Measurements from ENCODE around the gene NTN3.

NTN3 gene

GRCh38 chr16:2468725-2469398 is 2.2 kb upstream of the NTN3 start:
- no peak for TF ChIP-seq CTCF (conservative IDR thresholded peaks at IDR 0.05; ENCODE audit: low read depth)
- POLR2A ChIA-PET (ENCODE audit: low non-redundant PET) = interaction anchor here (0.5 to 0.6 kb wide), 2 partner anchors 33 to 52 kb away, joined by 3 to 4 read pairs; no protein-coding TSS in a partner anchor
- CTCF ChIA-PET = interaction anchor here (0.5 to 0.9 kb wide), 4 partner anchors 21 to 819 kb away, joined by 3 to 7 read pairs (median 3); no protein-coding TSS in a partner anchor
- no peak for DNase-seq (ENCODE audit: low spot score)
- peak overlapping the region; percentile 91 for H3K27ac ChIP-seq

- ChIA-PET CTCF (interaction anchor here (0.6 to 1.0 kb wide), 4 partner anchors 12 to 31 kb away, joined by 3 read pairs; no protein-coding TSS in a partner anchor), POLR2A (ENCODE audit: low non-redundant PET) (interaction anchor here (0.5 to 0.6 kb wide), 2 partner anchors 34 to 187 kb away, joined by 3 to 4 read pairs; no protein-coding TSS in a partner anchor)
- peak overlapping the region; percentile 91 for H3K27ac ChIP-seq
- DNase-seq (ENCODE audit: low spot score) = no peak
- TF ChIP-seq CTCF (conservative IDR thresholded peaks at IDR 0.05; ENCODE audit: low read depth) = no peak
Measured at GRCh38 chr16:2469399-2470233, 1.5 kb upstream of the NTN3 start.

DNA sequence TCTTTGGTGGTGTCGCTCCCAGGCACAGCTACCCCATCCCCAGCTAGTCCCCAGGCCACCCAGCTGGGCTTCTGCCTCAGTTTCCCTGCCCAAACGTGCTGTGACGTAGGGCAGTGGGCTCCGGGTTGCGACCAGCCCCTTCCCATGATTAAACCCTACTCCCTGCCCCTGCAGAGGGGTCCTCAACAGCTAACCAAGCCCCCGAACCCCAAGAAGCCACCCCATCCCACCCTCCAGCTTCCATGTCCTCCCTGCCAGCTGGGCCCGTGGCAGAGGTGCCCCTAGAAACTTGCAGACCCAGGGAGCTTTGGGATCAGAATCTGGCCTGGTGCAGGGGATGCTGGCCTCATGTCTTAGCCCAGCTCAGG is 879 bp upstream of the NTN3 start:
- TF ChIP-seq CTCF (conservative IDR thresholded peaks at IDR 0.05; ENCODE audit: low read depth) = no peak
- DNase-seq (ENCODE audit: low spot score) = no peak
- ChIA-PET POLR2A (ENCODE audit: low non-redundant PET) (no interaction called here), CTCF (interaction anchor here (0.6 to 1.0 kb wide), 2 partner anchors 13 to 30 kb away, joined by 3 read pairs; no protein-coding TSS in a partner anchor)
- peak overlapping the region; percentile 91 for H3K27ac ChIP-seq

GRCh38 chr16:2470603-2471015 is 488 bp upstream of the NTN3 start:
- POLR2A ChIA-PET (ENCODE audit: low non-redundant PET) = no interaction called here
- DNase-seq (ENCODE audit: low spot score) = no peak
- CTCF ChIA-PET = interaction anchor here (0.6 to 1.0 kb wide), 3 partner anchors 13 to 31 kb away, joined by 3 to 5 read pairs (median 3); no protein-coding TSS in a partner anchor
- H3K27ac ChIP-seq = peak overlapping the region; percentile 91
- TF ChIP-seq CTCF (conservative IDR thresholded peaks at IDR 0.05; ENCODE audit: low read depth) = no peak

- ChIA-PET POLR2A (ENCODE audit: low non-redundant PET) (no interaction called here), CTCF (interaction anchor here (0.7 to 4.0 kb wide), 3 partner anchors 29 to 279 kb away, joined by 3 to 12 read pairs (median 4); no protein-coding TSS in a partner anchor)
Measured at GRCh38 chr16:2471653-2472487, 773 bp downstream of the NTN3 start.

More at GRCh38 chr16:2471653-2472487, 773 bp downstream of the NTN3 start:
- DNase-seq (ENCODE audit: low spot score) = no peak
- H3K27ac ChIP-seq = peak overlapping the region; percentile 91
- TF ChIP-seq CTCF (conservative IDR thresholded peaks at IDR 0.05; ENCODE audit: low read depth) = no peak
